ENCODE results near the gene ARHGEF10L.

ARHGEF10L gene

DNA sequence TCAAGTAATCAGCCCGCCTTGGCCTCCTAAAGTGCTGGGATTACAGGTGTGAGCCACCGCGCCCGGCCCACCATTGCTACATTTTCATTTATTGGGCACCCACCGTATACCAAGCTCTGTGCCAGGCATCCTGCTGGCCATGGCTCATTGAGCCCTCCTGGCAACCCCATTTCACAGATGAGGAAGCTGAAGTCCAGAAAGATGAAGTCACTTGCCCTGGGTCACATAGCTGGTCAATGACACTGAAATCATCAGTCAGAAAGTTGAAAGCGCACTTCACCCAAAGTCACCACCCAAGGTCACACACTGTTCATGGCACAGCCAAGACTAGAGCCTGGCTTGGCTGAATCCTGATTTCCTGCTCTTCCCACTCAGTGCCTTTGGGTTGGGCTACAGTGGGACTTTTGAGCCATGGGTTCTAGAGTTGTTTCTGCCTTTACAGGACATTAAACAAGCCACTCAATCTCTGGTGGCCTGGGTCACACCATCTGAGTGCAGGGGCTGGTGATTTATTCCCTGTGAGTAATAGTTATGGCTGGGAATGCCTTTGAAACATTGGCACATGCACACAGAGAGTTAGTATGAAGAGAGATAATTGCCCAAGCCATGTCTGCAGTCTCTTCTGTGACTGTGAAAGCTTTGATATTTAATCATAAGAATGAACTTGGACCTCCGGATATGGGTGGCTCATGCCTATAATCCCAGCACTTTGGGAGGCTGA is 16.0 kb upstream of the ARHGEF10L start:
- DNase-seq, result no peak

DNA sequence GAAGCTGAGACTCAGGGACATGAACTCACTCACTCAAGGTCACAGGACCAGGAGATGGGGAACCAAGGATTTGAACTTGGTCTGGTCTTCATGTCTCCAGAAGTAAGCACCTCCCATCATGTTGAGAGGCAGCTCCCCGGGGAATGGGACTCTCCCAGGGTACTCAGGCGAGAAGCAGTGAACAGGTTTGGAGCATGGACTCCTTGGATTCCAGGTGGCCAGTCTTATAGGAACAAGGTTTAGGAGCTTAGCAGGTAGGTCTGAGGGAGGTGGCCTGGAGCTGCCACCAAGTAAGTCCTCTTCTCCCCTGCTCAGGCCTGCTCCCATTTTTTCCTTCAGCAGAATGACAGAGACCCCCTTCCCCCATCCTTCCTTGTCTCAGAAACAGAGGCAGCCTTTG is 14.9 kb upstream of the ARHGEF10L start:
- no peak for DNase-seq

DNA sequence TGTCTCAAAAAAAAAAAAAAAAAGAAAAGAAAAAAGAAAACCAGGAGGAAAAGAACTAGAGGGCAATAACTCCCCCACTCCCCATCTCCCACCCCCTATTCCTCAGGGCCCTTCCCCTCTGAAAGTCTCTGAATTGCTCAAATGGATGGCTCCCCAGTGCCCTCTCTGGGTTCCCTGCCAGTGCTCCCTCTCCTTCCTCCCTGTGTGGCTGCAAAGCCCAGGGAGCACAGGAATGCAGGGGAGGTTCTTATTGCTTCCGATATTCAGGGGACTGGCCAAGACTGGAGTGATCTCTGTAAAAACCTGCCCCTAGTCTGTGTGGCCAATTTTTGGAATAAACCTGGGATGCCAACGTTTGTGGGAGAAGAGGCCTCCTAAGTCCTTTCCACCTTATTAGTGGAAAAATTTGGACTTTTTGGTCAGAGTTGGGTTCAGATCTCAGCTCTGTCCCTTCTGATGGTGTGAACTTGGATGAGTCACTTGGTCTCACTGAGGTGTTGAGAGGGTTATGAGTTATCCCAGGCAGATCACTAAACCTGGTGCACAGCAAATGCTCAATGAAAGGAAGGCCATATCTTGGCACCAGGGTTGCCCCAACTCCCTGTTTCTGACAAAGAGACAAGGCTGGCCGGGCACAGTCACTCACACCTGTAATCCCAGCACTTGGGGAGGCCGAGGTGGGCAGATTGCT is 13.4 kb upstream of the ARHGEF10L start:
- DNase-seq, result no peak

DNA sequence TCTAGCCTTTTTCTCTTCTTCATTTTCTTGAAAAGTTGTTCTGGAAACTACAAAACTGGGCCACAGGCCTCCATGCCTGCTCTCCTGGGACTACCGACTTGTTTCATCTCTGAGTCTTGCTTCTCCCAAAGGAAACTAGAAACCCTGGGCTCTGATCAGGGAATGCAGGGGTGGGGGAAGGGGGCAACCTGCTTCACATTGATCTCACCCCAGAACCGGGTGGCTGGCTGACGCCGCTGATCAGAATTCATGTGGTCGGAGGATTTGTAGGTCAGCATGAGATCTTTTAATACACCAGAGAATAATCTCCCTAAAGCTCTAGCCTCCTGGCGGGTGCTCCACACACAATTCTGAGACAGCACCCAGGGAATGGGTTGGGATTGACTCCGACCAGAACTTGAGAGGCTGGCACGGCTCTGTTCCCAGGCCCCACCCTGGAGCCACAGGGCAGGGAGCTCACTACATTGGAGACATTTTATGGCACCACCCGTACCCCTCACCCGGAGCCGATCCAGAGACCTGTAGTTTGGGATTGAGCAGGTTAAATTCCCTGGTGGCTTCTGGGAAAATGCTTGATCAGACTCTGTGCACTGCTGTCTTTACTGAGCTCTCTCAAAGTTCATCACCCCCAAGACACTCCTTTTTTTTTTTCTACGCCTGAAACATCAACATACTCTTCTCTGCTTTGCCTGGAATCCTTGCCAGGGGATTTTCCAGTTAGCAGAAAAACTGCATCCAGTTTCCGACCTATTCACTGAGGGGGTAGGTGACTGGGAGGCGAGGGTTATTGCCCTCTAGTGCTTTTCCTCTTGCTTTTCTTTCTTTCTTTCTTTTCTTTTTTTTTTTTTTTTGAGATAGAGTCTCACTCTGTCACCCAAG is 12.2 kb upstream of the ARHGEF10L start:
- no peak for DNase-seq

DNA sequence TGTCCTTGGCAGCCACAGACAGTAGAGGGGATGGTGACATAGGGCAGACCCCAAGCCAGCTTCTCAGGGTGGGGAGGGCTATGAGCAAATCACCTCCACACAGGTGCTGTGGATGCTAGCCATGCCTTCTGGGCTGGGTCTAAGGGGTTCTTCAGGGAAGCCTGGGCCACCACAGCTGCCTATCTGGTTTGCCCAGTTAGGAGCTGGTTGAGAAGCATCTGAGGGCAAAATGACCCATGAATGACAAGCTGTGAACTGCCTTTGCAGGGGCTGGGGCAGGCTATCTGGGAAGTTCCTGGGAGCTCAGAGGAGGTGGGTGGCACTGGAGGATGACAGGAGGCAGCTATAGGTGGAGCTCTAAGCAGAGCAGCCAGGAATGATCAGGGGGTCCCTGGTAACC is 10.1 kb upstream of the ARHGEF10L start:
- DNase-seq, result no peak

DNA sequence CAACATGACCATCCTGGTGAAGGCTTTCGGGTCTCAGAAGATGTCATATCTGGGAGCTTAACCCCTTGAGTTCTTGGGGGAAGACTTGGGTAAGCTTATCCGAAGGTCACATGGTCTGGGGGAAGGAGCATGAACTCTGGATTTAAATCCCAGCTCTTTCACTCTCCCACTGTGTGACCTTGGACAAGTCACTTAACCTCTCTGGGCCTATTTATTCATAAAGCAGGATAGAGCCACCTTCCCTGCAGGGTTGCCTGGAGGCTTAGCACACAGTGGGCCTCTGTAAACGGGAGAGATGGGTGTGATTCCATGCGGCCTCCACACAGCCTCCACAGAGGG is 8.2 kb upstream of the ARHGEF10L start:
- no peak for DNase-seq

DNA sequence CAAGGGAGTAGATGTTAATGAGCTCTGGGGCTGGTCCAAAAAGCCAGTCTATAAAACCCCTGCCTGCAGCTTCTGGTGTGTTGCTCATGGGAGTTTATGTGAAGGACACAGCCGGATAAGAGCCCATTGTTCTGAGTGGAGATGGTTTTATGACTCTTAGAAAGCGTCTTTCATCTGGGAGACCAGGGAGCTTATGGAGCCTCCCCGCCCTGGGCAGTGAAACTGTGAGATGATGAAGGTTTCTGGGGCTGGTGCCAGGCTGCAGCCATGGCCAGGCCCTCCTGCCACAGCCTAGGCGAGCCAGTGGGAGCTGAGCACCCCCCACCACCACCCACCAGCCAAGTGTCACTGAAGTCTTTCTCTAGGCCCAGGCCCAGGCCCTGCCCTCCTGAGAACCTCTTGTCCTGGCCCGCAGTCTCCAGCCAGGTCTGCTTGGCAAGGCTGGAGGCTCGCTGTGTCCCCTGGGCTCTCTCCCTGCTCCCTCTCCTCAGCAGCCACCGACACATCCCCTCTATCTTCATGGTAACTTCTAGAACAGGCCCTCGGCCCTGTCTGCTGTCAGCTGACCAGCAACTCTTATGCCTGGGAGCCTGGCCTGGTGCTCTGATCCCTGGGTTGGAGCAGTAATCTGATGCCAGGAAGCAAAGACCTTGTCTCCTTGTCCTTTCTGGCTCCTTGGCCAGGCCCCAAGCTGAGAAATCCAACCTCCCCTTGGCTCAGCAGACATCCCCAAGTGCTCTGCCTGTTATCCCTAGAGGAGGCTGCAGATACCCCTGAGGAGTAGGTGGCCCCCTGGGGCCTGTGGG is 7.6 kb upstream of the ARHGEF10L start:
- no peak for DNase-seq

DNA sequence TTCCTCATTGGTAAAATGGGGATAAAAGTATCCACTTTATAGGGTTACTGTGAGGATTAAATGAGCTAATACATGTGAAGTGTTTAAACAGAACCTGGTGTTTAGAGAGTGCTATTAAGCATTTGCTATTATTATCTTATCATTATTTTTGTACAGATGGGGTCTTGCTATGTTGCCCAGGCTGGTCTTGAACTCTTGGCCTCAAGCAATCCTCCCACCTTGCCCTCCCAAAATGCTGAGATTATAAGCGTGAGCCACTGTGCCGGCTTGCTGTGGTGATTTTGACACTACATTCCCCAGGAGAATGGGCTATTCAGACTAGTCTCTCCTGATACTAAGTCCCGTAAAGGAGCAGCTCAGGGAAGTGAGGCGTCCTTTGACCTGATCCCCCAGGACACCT is 6.3 kb upstream of the ARHGEF10L start:
- DNase-seq, result no peak

DNA sequence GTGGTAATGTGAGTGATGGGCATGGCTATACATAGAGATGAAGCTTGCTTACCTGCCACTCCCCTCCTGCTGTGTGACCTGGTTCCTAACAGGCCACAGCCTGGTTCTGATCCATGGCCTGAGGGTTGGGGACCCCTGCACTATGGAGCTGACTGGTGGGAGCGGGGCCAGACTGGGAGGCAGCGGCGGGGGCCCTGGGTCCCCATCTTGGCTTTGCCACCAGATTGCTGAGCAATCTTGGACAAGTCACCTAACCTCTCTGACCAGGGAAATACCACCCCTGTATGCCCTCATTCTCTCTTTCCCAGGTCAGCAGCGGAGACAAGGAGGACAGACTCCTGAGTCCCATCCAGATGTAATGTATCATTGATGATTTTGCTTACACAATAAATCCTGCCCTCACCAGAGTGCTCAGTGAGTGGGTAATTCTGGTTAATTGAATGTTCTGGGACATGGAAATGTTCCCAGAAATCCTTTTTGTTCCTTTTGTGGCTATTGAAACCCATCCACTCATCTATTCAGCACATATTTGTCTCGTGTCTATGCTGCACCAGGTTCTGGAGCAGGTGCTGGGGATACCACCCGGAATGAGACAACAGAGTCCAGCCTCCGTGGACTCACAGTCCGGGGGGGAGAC is 4.1 kb upstream of the ARHGEF10L start:
- DNase-seq, result no peak

DNA sequence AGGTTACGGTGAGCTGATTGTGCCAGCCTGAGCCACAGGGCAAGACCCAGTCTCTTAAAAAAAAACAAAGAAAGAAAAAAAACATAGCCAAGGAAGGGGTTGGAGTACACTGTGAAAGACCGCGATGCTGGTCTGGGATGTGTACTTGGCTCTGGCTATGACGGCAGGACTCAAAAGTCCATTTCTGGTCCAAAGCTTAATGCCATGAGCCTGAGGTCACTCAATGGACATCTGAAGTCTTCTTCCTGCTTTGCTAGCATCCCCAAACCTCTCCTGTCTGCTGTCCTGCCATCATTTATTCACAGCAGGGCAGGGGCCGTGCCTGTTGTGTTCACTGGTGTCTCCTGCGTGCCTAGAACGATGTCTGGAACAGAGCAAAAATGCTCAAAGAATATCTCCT is 1.5 kb upstream of the ARHGEF10L start:
- no peak for DNase-seq

DNA sequence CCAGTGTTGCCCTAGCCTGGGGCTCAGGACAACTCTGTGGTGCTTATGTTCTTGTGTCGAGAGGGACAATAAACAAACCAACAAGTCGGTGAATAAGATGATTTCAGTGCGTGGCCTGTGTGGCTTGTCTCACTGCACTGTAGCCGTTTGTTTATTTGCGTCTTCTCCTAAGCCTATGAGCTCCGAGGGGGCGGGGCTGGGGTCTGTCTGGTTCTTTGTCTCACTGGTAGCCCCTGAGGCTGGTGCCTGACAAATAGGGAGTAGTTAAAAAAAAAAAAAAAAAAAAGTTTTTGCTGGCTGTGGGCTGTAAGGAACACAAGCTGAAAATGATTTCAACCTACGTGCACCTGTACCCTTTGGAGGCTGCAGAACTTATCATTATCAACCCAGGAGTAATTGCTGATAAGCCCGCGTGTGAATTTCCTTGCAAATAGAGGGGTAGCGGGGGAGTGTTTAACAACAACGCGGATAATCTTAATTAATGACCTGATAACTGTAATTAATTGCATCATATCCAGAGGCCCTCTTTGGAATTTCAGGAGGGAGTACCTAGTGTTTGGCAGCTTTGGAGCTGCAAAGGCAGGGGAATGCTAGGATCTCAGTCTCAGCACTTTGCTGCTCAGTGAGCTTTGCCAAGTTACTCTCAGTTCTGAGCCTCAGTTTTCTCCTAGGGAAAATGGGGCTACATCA is 925 bp upstream of the ARHGEF10L start:
- DNase-seq, result no peak

DNA sequence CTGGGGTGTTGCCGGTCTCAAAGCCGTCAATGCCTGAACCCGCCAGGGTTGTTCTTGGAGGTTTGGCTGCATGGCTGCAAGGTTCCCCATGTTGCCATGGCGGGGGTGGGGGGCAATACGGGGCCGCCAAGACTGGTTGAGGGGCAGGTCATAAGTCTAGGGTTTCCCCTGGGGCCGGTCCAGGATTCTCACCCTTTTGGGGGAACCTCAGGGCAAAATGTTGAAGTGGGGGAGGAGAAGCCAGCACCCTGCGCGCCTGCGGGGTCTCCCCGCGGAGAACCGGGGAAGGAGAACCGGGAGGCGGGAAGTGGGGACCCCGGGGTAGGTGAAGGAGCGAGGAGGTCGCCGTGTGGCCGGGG is 401 bp upstream of the ARHGEF10L start:
- no peak for DNase-seq

DNA sequence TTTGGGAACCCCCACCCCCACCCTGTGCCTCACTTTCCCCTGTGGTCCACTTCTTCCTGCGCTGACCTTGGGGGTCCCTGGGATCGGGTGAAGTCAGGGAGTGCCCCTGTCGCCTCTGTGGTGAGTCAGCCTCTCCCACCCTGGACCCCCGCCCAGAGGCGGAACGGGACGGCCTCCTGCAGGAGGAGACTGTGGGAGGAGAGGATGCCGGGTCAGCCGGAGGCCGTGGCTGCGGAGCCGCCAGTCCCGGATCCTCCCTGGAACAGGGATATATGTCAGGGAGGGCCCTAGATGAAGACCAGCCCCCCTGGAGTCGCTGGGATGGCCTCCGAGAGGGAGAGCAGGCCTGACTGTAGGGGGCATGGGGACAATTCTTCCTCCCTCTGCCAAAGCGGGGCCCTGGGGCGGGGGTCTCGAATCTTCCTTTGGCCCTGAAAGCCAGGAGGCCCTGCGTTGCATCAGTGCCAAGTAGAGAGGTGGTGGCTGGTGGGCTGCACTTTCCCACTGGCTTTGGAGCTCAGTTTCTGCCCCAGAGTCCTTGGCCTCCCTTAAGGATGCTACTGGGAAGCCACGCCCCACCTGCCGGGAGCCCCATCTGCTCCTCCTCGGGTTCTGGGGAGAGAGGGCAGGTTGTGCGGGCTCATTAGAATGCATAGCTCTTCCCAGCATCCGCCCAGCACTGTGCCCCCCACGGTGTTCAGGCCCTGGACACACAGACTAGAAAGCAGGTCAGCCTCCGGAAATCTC is 930 bp downstream of the ARHGEF10L start:
- no peak for DNase-seq

DNA sequence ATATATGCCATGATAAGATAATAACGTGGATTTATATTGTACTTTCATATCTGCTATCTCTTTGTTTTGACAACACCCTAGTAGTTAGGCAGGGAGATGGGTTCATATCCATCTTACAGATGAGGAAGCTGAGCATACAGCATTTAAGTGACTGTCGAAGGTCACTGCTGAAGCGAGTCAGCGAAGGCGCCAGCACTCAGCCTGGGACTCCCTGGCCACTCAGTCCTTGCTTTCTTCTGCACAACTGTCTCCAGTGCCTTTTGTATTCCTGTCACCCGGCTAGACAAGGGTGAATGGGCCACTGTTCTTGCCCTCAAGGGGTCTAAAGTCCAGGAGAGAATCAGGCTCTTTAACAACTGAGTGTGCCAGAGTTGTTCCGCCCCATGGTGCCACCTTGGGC is 3.1 kb downstream of the ARHGEF10L start:
- DNase-seq, result no peak

DNA sequence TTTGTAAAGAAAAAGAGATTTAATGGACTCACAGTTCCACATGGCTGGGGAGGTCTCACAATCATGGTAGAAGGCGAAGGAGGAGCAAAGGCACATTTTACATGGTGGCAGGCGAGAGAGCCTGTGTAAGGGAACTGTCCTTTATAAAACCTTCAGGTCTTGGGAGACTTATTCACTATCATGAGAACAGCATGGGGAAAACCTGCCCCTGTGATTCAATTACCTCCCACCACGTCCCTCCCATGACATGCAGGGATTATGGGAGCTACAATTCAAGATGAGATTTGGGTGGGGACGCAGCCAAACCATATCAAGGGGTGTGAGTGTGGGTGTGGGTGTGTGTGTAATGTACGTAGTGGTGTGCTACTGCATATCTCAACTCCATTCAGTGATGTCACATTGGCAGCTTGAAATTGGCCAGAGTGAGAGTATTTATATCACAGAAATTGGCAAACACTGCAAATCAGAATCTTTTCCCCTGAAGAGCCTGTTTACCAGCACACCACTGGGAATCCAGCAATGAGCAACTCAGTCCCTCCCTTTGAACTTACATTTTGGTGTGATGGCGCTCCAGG is 5.4 kb downstream of the ARHGEF10L start:
- DNase-seq, result no peak

DNA sequence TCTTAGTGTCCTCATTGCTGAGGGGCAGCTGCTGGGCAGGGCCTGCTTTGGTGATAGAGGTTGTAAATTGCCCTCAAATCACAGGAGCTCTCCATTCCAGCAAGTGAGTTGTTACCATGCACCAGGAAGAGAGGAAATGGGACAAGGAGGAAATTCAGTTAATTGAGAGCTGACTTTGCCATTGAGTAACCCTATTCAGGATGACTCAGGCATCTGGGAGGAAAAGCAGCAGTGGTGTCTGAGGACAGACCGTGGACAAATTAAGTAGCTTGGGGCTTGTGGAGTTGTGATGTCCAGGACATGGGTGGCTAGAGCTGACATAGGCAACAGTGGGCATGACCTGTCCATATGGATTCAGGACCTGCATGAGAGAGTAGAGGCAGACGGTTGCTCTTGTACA is 5.9 kb downstream of the ARHGEF10L start:
- DNase-seq, result no peak

DNA sequence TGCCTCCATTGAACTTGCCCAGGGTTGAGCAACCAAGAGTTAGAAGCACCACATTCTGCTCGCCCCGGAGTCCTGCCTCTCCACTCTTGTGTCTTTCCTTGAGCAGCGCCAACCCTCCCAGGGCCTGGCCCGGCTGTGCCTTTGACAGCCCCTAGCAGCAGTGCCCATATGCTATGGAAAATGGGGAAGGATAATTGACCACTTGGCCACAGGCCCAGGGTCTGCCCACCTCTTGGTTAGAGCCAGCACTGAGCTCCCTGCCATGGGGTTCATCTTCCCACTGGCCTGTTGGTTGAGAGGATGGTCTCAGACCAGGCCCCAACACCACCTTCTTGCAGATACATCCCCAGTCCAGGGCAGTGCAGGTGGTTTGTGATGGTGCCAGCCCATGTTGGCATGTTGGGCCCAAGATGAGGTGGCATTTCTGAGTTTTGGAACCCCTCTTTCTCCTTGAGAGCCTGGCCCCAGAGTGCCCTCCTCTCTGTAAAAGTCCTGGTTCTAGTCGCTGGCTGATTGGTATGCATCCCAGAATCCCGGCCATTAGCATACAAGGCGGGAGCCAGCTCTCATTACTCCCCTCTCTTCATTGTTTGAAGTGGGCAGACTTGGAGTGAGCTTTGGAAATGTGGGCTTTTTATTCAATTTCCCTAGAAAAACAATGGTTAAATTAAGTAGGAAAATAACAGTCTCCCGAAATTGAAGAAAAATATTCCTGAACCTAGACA is 7.6 kb downstream of the ARHGEF10L start:
- no peak for DNase-seq

DNA sequence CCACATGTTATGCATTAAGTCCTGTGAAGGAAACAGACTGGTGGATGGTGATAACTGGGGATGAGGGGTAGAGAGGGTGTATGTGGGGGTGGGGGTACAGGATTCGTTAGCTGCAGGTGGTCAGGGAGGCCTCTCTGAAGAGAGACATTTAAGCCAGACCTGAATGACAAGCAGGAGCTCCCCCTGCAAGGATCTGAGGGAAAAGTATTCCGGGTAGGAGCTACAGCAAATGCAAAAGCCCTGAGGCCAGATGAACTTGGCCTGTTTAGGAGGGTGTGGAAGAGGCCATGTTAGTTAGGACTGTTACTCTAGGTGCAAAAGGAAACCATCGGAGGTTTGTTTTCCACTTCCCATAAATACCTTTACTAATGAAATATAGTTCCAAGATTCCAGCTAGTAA is 9.9 kb downstream of the ARHGEF10L start:
- DNase-seq, result no peak

DNA sequence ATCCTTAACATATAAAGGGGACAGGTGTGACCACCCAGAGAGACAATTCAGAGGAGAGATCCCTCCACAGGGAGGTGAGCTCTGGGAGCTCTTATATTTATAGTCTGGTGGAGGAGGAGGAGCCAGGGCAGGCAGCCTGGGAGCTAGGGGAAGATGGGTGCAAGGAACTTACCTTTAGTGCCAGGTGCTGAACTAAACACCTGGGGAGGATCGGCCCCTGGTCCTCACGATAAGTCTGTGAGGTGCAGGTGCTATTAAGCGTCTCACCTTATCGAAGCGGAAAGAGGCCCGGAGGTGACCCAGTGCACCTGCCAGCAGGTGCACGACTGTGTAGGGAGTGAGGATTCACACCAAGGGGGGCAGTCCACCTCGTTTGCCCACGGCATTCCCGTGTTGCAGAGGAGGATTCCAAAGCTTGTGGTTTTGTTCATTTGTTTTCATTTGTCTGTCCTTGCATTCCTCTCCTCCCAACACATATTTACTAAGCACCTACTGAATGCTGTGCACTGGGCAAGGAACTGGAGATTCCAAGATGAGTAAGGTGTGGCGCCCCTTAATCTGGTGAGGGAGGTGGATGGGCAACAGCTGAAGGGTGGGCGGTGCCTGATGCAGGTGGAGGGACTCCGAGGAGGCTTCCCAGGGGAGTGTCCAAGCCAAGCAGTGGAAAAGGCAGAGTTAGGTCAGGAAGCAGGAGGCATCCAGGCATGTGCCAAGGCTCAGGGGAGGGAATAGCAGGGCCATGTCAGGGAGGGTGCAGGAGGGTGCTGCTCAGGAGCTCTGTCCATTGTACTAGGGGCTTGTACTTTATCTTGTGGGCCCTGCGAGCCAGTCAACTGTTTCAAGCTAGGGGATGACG is 11.5 kb downstream of the ARHGEF10L start:
- DNase-seq, result no peak

Measured in activated CD8-positive, alpha-beta memory T cell treated with anti-CD3 and anti-CD28 coated beads, Interleukin-2, amount 50 U/mL, for 4 hours (primary cell).